H9 (cell line): ENCODE data around the gene PCDHGB5. TPM values are rescaled to one million over a fixed set of nuclear protein-coding genes. Genes with fewer than 3 reads are reported as not detected.

Experiments used
- DNase-seq: peaks from one replicate; pipeline ENCODE4 v3.0.0-alpha.2; 2017
- H2AFZ ChIP-seq: one replicate; pipeline ENCODE4 v1.6.1; 2013; ENCODE audit warnings: mild to moderate bottlenecking, low read length, control low read depth, moderate library complexity
- H2AK5ac ChIP-seq: 2 replicates; pipeline ENCODE4 v1.6.1; 2013; ENCODE audit warnings: low read length, control low read depth, mixed read lengths; ENCODE audit not compliant: insufficient read length
- H2BK120ac ChIP-seq: one replicate; pipeline ENCODE4 v1.6.1; 2013; ENCODE audit warnings: low read depth, mild to moderate bottlenecking, low read length, control low read depth, inconsistent platforms; ENCODE audit not compliant: poor library complexity, severe bottlenecking
- H2BK12ac ChIP-seq: 2 replicates; pipeline ENCODE4 v1.6.1; 2013; ENCODE audit warnings: low read length, control low read depth, mixed read lengths, low read depth; ENCODE audit not compliant: insufficient read length
- H2BK15ac ChIP-seq: 2 replicates; pipeline ENCODE4 v1.6.1; 2013; ENCODE audit warnings: low read depth, low read length, control low read depth
- H2BK20ac ChIP-seq: one replicate; pipeline ENCODE4 v1.6.1; 2013; ENCODE audit warnings: low read depth, mild to moderate bottlenecking, low read length, control low read depth, inconsistent platforms; ENCODE audit not compliant: poor library complexity, severe bottlenecking
- H2BK5ac ChIP-seq: 2 replicates; pipeline ENCODE4 v1.6.1; 2013; ENCODE audit warnings: low read length, control low read depth, mixed read lengths; ENCODE audit not compliant: insufficient read length
- H3K14ac ChIP-seq: 2 replicates; pipeline ENCODE4 v1.6.1; 2013; ENCODE audit warnings: low read length, control low read depth; ENCODE audit not compliant: insufficient read depth
- H3K18ac ChIP-seq: 2 replicates; pipeline ENCODE4 v1.6.1; 2013; ENCODE audit warnings: low read depth, mild to moderate bottlenecking, mixed read lengths, low read length, control low read depth; ENCODE audit not compliant: insufficient read length
- H3K23ac ChIP-seq: 2 replicates; pipeline ENCODE4 v1.6.1; 2013; ENCODE audit warnings: low read length, control low read depth, mixed read lengths, low read depth; ENCODE audit not compliant: insufficient read length
- H3K23me2 ChIP-seq: 2 replicates; pipeline ENCODE4 v1.6.1; 2013; ENCODE audit warnings: low read depth, mild to moderate bottlenecking, mixed read lengths, low read length, control low read depth; ENCODE audit not compliant: insufficient read length, poor library complexity, severe bottlenecking
- H3K27ac ChIP-seq: 2 replicates; pipeline ENCODE4 v1.5.1; 2013; ENCODE audit warnings: low read length, control low read depth, mixed read lengths, low read depth; ENCODE audit not compliant: insufficient read length
- H3K27me3 ChIP-seq: 2 replicates; pipeline ENCODE4 v1.6.1; 2013; ENCODE audit warnings: low read length, control low read depth, inconsistent platforms; ENCODE audit not compliant: insufficient read depth
- H3K4ac ChIP-seq: 2 replicates; pipeline ENCODE4 v1.6.1; 2013; ENCODE audit warnings: low read depth, mild to moderate bottlenecking, control low read depth, inconsistent platforms, low read length, moderate library complexity
- H3K4me1 ChIP-seq: 2 replicates; pipeline ENCODE4 v1.6.1; 2013; ENCODE audit warnings: low read length, control low read depth, inconsistent platforms; ENCODE audit not compliant: insufficient read depth
- H3K4me2 ChIP-seq: 2 replicates; pipeline ENCODE4 v1.6.1; 2013; ENCODE audit warnings: low read length, control low read depth, mixed read lengths; ENCODE audit not compliant: insufficient read length, insufficient read depth
- H3K56ac ChIP-seq: 2 replicates; pipeline ENCODE4 v1.6.1; 2013; ENCODE audit warnings: low read depth, mild to moderate bottlenecking, mixed read lengths, low read length, control low read depth; ENCODE audit not compliant: insufficient read length
- H3K79me1 ChIP-seq: 2 replicates; pipeline ENCODE4 v1.6.1; 2013; ENCODE audit warnings: low read depth, mild to moderate bottlenecking, moderate library complexity, low read length, control low read depth, inconsistent platforms; ENCODE audit not compliant: insufficient read depth, poor library complexity, severe bottlenecking
- H3K79me2 ChIP-seq: 2 replicates; pipeline ENCODE4 v1.6.1; 2013; ENCODE audit warnings: low read length, control low read depth, inconsistent platforms; ENCODE audit not compliant: insufficient read depth
- H3K9ac ChIP-seq: 2 replicates; pipeline ENCODE4 v1.6.1; 2013; ENCODE audit warnings: low read length, control low read depth, mixed read lengths; ENCODE audit not compliant: insufficient read length; ENCODE audit errors: extremely low read depth
- H3K9me3 ChIP-seq: one replicate; pipeline ENCODE4 v1.6.1; 2013; ENCODE audit warnings: low read depth, low read length, inconsistent platforms; ENCODE audit not compliant: control insufficient read depth
- H3T11ph ChIP-seq: one replicate; pipeline ENCODE4 v1.6.1; 2013; ENCODE audit warnings: mild to moderate bottlenecking, low read length, control low read depth, inconsistent platforms
- H4K20me1 ChIP-seq: one replicate; pipeline ENCODE4 v1.6.1; 2013; ENCODE audit not compliant: control insufficient read depth, insufficient read length, insufficient read depth
- H4K5ac ChIP-seq: 2 replicates; pipeline ENCODE4 v1.6.1; 2013; ENCODE audit warnings: low read depth, mild to moderate bottlenecking, mixed read lengths, low read length, control low read depth; ENCODE audit not compliant: insufficient read length
- H4K8ac ChIP-seq: replicated peaks from 2 replicates; pipeline ENCODE4 v1.6.1; 2013; ENCODE audit warnings: low read length, control low read depth, mixed read lengths, low read depth; ENCODE audit not compliant: insufficient read length
- H4K91ac ChIP-seq: 2 replicates; pipeline ENCODE4 v1.6.1; 2013; ENCODE audit warnings: low read depth, mild to moderate bottlenecking, moderate library complexity, mixed read lengths, low read length, control low read depth; ENCODE audit not compliant: insufficient read length
- H3K27ac Mint-ChIP-seq, 3 experiments: 2 replicates in 2 of 3; 3 replicates in 1 of 3; pipeline ENCODE4 v1.8.0; 2020 to 2021; ENCODE audit warnings: mixed read lengths in 3 of 3, mild to moderate bottlenecking in 1 of 3, moderate library complexity in 1 of 3
- H3K27me3 Mint-ChIP-seq: 2 replicates; pipeline ENCODE4 v1.8.0; 2021; ENCODE audit warnings: low read depth, mild to moderate bottlenecking, moderate library complexity, mixed read lengths
- H3K36me3 Mint-ChIP-seq, 3 experiments: 2 replicates in 2 of 3; 3 replicates in 1 of 3; pipeline ENCODE4 v1.8.0; 2020 to 2021; ENCODE audit warnings: low read depth in 3 of 3, mixed read lengths in 3 of 3; ENCODE audit not compliant: insufficient read depth in 1 of 3
- H3K4me1 Mint-ChIP-seq, 2 experiments: 2 replicates each; pipeline ENCODE4 v1.8.0; 2020; ENCODE audit warnings: mixed read lengths in 2 of 2
- H3K4me3 Mint-ChIP-seq, 2 experiments: 2 replicates in 1 of 2; 3 replicates in 1 of 2; pipeline ENCODE4 v1.8.0; 2020 to 2021; ENCODE audit warnings: mild to moderate bottlenecking in 2 of 2, mixed read lengths in 2 of 2, moderate library complexity in 1 of 2
- H3K9me3 Mint-ChIP-seq, 2 experiments: 2 replicates in 1 of 2; 3 replicates in 1 of 2; pipeline ENCODE4 v1.8.0; 2020; ENCODE audit warnings: mild to moderate bottlenecking in 2 of 2, mixed read lengths in 2 of 2, moderate library complexity in 1 of 2
- WGBS: extraction: QIAGEN DNeasy Blood & Tissue Kit; methylation state at CpG from one replicate; pipeline ENCODE4 v1.1.7; 2013; ENCODE audit warnings: missing lambda C conversion rate, low lambda C conversion rate, mixed read lengths; ENCODE audit not compliant: insufficient read length; ENCODE audit errors: extremely low coverage; 5-methylcytosine and 5-hydroxymethylcytosine counted together
- total RNA-seq: library from RNA; stranded (reverse); gene quantifications from 2 replicates; pipeline ENCODE4 v1.2.1, GENCODE V29; 2021
- TF ChIP-seq, protein P1 (sequence below): fragments of 200-600 bp; sonication (generic); conservative IDR thresholded peaks from 3 replicates; pipeline ENCODE4 v1.8.0; 2021; ENCODE audit warnings: antibody characterized with exemption, mild to moderate bottlenecking

PCDHGB5 gene
- total RNA-seq, 1 experiment from 2014 or later = 3.8 TPM

DNA sequence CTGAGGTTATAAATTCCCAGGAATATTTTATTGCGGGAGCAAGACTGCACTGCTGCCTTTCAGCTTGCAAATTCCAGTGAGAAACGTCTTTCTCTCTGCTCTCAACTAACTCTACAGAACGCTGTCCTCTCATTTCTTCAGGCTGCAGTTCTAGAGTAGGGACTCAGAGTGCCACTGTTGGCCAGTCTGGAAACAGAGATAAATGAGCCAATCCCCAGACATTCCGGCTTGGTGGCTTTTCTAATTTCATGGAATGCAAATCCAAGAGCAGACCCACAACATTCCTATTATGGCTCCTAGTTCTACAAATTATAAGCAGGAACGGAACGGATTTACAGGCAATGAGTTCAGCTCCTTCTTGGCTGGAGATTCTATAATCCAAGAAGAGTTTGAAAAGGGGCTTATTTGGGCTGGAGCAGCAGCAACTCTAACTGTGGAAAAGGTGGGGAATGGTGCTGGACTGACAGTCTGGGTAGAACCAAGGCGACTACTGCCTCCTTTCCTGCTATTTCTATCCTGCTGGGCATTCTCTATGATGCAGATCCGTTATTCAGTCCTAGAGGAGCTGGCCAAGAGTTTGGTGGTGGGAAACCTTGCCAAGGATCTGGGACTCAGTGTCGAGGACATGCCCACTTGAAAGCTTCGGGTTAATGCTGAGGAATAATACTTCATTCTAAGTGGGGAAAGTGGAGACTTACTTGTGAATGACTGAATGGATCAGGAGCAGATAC, 41.8 kb downstream of the PCDHGB5 start:
- H2BK5ac ChIP-seq = no peak overlapping the region
- TF ChIP-seq, protein P1, sequence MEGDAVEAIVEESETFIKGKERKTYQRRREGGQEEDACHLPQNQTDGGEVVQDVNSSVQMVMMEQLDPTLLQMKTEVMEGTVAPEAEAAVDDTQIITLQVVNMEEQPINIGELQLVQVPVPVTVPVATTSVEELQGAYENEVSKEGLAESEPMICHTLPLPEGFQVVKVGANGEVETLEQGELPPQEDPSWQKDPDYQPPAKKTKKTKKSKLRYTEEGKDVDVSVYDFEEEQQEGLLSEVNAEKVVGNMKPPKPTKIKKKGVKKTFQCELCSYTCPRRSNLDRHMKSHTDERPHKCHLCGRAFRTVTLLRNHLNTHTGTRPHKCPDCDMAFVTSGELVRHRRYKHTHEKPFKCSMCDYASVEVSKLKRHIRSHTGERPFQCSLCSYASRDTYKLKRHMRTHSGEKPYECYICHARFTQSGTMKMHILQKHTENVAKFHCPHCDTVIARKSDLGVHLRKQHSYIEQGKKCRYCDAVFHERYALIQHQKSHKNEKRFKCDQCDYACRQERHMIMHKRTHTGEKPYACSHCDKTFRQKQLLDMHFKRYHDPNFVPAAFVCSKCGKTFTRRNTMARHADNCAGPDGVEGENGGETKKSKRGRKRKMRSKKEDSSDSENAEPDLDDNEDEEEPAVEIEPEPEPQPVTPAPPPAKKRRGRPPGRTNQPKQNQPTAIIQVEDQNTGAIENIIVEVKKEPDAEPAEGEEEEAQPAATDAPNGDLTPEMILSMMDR = no peak
- Mint-ChIP-seq H3K27me3 (no peaks in the 10 kb centered on the region), H3K36me3 (peaks cover 5 to 15% (median 13%) of the 10 kb centered on the region in 3 experiments; a peak in 5 of 7 replicates), H3K27ac (no peak overlapping the region; a peak in 1 of 7 replicates), H3K9me3 (peaks cover 11 to 14% of the 10 kb centered on the region in 2 experiments; a peak in 3 of 5 replicates), H3K4me3 (no peak overlapping the region; a peak in 2 of 5 replicates), H3K4me1 (peaks cover 5 to 9% of the 10 kb centered on the region in 2 experiments; a peak in 3 of 4 replicates)
- no peak overlapping the region for H3K14ac ChIP-seq
- H3K4me2 ChIP-seq = no peak overlapping the region
- H2AK5ac ChIP-seq = no peak overlapping the region
- H3K27ac ChIP-seq = no peak overlapping the region
- H4K8ac ChIP-seq = no peak overlapping the region
- no peak overlapping the region for H3K4ac ChIP-seq
- no peak overlapping the region for H3K9ac ChIP-seq
- no peaks in the 10 kb centered on the region for H3K27me3 ChIP-seq
- H2BK15ac ChIP-seq = no peak overlapping the region
- H3K23ac ChIP-seq = no peak overlapping the region
- no peaks in the 10 kb centered on the region for H4K20me1 ChIP-seq
- no peak overlapping the region for H3K18ac ChIP-seq
- no peak overlapping the region for H4K91ac ChIP-seq
- no peak overlapping the region for H2BK120ac ChIP-seq
- H2BK20ac ChIP-seq = no peak overlapping the region
- H3K23me2 ChIP-seq = no peaks in the 10 kb centered on the region
- no peak overlapping the region for H3K56ac ChIP-seq
- no peak for DNase-seq
- no peaks in the 10 kb centered on the region for H3K9me3 ChIP-seq
- no peaks in the 10 kb centered on the region for H3K79me1 ChIP-seq
- no CpG with 5 or more reads among the region's 10 CpGs for WGBS
- no peak overlapping the region for H4K5ac ChIP-seq
- no peaks in the 10 kb centered on the region for H3K79me2 ChIP-seq
- peaks cover 2% of the 10 kb centered on the region; the same call in 1 of the 2 replicates for H3K4me1 ChIP-seq
- H2BK12ac ChIP-seq = no peak overlapping the region
- H2AFZ ChIP-seq = no peak overlapping the region
- no peak overlapping the region for H3T11ph ChIP-seq
